Measurements from ENCODE around the gene FGA.
A peak's percentile ranks its signal among the peaks of the same experiment; 100 is the strongest.

The FGA gene

DNA sequence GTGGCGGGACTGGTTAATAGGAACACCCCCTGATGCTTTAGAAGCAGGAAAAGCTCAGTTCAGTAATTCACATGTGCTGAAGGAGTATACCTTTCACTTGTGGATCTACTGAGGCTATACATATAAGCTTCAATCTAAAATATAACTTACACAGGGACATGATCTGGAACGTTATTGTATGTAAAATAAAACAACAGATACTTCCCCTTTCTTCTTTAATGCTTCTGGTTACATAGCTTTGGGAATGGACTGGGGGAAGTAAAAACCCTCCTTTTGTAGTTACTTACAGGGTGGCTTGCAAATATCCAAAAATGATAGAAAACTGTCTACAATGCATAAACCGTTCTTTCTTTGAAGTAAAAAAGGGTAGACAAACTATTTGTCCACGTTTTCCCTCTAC is 20.0 kb upstream of the FGA start:
- no peak for DNase-seq (ENCODE audit: low spot score)
- CTCF ChIA-PET = no interaction called here
- TF ChIP-seq, protein P1, sequence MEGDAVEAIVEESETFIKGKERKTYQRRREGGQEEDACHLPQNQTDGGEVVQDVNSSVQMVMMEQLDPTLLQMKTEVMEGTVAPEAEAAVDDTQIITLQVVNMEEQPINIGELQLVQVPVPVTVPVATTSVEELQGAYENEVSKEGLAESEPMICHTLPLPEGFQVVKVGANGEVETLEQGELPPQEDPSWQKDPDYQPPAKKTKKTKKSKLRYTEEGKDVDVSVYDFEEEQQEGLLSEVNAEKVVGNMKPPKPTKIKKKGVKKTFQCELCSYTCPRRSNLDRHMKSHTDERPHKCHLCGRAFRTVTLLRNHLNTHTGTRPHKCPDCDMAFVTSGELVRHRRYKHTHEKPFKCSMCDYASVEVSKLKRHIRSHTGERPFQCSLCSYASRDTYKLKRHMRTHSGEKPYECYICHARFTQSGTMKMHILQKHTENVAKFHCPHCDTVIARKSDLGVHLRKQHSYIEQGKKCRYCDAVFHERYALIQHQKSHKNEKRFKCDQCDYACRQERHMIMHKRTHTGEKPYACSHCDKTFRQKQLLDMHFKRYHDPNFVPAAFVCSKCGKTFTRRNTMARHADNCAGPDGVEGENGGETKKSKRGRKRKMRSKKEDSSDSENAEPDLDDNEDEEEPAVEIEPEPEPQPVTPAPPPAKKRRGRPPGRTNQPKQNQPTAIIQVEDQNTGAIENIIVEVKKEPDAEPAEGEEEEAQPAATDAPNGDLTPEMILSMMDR (conservative IDR thresholded peaks at IDR 0.05; ENCODE audit: low read depth) = no peak
- POLR2A ChIA-PET (ENCODE audit: low non-redundant PET) = no interaction called here
- H3K27ac ChIP-seq = no peak overlapping the region

DNA sequence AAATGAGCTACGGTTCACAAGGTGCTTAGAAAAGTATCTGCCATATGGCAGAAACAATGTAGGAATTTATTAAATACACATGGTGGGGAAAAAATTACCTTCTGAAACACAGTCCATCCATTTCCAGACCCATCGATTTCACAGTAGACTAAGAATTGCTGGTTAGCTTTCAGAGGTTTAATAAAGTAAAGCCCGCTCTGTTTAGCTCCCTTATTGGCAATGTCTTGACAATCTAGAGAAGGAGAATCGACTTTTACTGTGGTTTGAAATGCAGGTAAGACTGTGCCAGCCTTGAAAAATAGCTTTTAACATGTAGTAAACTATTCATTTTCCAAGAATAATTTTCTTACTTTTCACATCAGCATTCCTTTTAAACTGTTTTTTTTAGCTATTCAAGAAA is 19.0 kb upstream of the FGA start:
- ChIA-PET POLR2A (ENCODE audit: low non-redundant PET) (interaction anchor here (0.5 kb wide), 1 partner anchor 59 kb away, joined by 3 read pairs; the partner anchor contains the start of gene PLRG1), CTCF (no interaction called here)
- H3K27ac ChIP-seq = no peak overlapping the region
- TF ChIP-seq, protein P1 (conservative IDR thresholded peaks at IDR 0.05; ENCODE audit: low read depth) = no peak
- no peak for DNase-seq (ENCODE audit: low spot score)

GRCh38 chr4:154608361-154609252 is 18.1 kb upstream of the FGA start:
- POLR2A ChIA-PET (ENCODE audit: low non-redundant PET) = no interaction called here
- CTCF ChIA-PET = interaction anchor here (0.9 kb wide), 1 partner anchor 14 kb away, joined by 3 read pairs; no protein-coding TSS in a partner anchor
- DNase-seq (ENCODE audit: low spot score) = no peak

GRCh38 chr4:154606728-154607723 is 16.5 kb upstream of the FGA start:
- ChIA-PET POLR2A (ENCODE audit: low non-redundant PET) (no interaction called here), CTCF (interaction anchor here (0.6 kb wide), 1 partner anchor 717 kb away, joined by 3 read pairs; no protein-coding TSS in a partner anchor)
- DNase-seq (ENCODE audit: low spot score) = no peak
- no peak overlapping the region for H3K27ac ChIP-seq
- TF ChIP-seq, protein P1 (conservative IDR thresholded peaks at IDR 0.05; ENCODE audit: low read depth) = no peak

More at GRCh38 chr4:154608361-154609252, 18.1 kb upstream of the FGA start:
- no peak overlapping the region for H3K27ac ChIP-seq
- TF ChIP-seq, protein P1 (conservative IDR thresholded peaks at IDR 0.05; ENCODE audit: low read depth) = no peak

- peak; percentile 39 for DNase-seq (ENCODE audit: low spot score)
- no peak overlapping the region for H3K27ac ChIP-seq
- TF ChIP-seq, protein P1 (conservative IDR thresholded peaks at IDR 0.05; ENCODE audit: low read depth) = no peak
- POLR2A ChIA-PET (ENCODE audit: low non-redundant PET) = no interaction called here
- CTCF ChIA-PET = interaction anchor here (1.3 kb wide), 1 partner anchor 46 kb away, joined by 4 read pairs; no protein-coding TSS in a partner anchor
These were observed 14.2 kb upstream of the FGA start for GRCh38 chr4:154604696-154605200.

Data from RWPE1 (cell line).